Testis (tissue), 3 donors: Measurements from ENCODE around the gene KLHL29. TPM values are rescaled to one million over a fixed set of nuclear protein-coding genes. Genes with fewer than 3 reads are reported as not detected.

ENCODE experiments used
- DNase-seq: peaks from one replicate; pipeline ENCODE4 v3.0.0-alpha.2; 2019
- H3K27ac ChIP-seq, 2 donors: fragments of 200-600 bp; sonication (generic); one replicate each; pipeline ENCODE4 v1.5.1; 2019
- H3K27me3 ChIP-seq: fragments of 200-600 bp; sonication (generic); one replicate; pipeline ENCODE4 v1.5.1; 2019
- H3K36me3 ChIP-seq: fragments of 200-600 bp; sonication (generic); one replicate; pipeline ENCODE4 v1.5.1; 2017; ENCODE audit warnings: low read depth; ENCODE audit errors: missing control alignments
- H3K4me1 ChIP-seq: fragments of 200-600 bp; sonication (generic); one replicate; pipeline ENCODE4 v1.5.1; 2019
- H3K4me3 ChIP-seq, 2 donors: fragments of 200-600 bp; sonication (generic); one replicate each; pipeline ENCODE4 v1.5.1; 2017 to 2019
- H3K9me3 ChIP-seq: fragments of 200-600 bp; sonication (generic); one replicate; pipeline ENCODE4 v1.5.1; 2017
- POLR2A ChIP-seq: fragments of 450-650 bp; IDR thresholded peaks from one replicate; pipeline ENCODE4 v1.6.1; 2017; ENCODE audit warnings: antibody characterized with exemption, mild to moderate bottlenecking, moderate library complexity
- WGBS, 2 donors: methylation state at CpG; one replicate each; pipeline ENCODE4 v1.1.5; 2018; 5-methylcytosine and 5-hydroxymethylcytosine counted together
- intact Hi-C: fragments of 100-400 bp; cut with DNase I; formaldehyde crosslinking; loops from one replicate; pipeline ENCODE4 v1.15.1; 2023; ENCODE audit warnings: low total_unique reads
- polyA plus RNA-seq: library from polyadenylated mRNA; stranded (reverse); fragments of 350-450 nt; fragmentation: Illumina TruSeq; extraction: RNeasy Lipid Tissue Mini Kit (QIAGEN cat#74804); gene quantifications from one replicate; pipeline ENCODE4 v1.2.3, GENCODE V29; 2014; ENCODE audit warnings: low read depth, low replicate concordance; ENCODE audit not compliant: insufficient read depth
- total RNA-seq, 2 donors: library from RNA; depleted of rRNA; stranded (reverse); fragments of >200 nt; gene quantifications; one replicate each; pipeline ENCODE4 v1.2.3, GENCODE V29; 2016
- TF ChIP-seq, protein P1 (sequence below), 3 experiments: fragments of 450-650 bp in 2 of 3; fragments of 200-600 bp in 1 of 3; sonication (generic) in 1 of 3; IDR thresholded peaks; one replicate each; pipeline ENCODE4 v1.5.1; 2016 to 2019; ENCODE audit warnings: antibody characterized with exemption in 3 of 3, mild to moderate bottlenecking in 2 of 3, moderate library complexity in 1 of 3

Gene KLHL29
- total and polyA plus RNA-seq, 3 donors from 2014 or later, result 3.3 to 10.9 (median 7.9) TPM

DNA sequence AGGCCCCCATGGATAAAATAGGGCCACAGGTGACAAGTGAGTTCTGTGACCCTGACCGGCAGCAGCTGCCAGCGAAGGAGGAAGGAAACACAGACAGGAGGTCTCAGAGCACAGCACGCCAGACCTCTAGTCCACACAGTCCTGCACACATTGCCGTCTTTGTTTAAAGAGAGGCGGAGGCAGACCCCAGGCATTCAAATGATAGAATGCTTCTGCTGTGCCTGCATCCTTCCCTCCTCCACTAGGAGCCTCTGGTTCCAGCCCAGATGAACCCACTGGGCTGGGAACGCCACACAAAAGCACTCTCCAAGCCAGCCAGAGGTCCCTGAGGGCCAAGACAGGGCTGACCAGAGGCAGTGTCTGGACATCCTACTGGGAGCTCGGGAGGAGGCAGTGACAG is 118.7 kb downstream of the KLHL29 start:
- TF ChIP-seq POLR2A, result no peak
- TF ChIP-seq, protein P1, sequence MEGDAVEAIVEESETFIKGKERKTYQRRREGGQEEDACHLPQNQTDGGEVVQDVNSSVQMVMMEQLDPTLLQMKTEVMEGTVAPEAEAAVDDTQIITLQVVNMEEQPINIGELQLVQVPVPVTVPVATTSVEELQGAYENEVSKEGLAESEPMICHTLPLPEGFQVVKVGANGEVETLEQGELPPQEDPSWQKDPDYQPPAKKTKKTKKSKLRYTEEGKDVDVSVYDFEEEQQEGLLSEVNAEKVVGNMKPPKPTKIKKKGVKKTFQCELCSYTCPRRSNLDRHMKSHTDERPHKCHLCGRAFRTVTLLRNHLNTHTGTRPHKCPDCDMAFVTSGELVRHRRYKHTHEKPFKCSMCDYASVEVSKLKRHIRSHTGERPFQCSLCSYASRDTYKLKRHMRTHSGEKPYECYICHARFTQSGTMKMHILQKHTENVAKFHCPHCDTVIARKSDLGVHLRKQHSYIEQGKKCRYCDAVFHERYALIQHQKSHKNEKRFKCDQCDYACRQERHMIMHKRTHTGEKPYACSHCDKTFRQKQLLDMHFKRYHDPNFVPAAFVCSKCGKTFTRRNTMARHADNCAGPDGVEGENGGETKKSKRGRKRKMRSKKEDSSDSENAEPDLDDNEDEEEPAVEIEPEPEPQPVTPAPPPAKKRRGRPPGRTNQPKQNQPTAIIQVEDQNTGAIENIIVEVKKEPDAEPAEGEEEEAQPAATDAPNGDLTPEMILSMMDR (IDR thresholded peaks at IDR 0.05), result no peak
- H3K27ac ChIP-seq, result peak overlapping the region; percentile 11 to 84
- peaks cover 38% of the 10 kb centered on the region for H3K4me1 ChIP-seq
- WGBS, 2 donors, result 61 to 89% methylated on average over 6 to 7 of the region's 7 CpGs
- DNase-seq, result peak; percentile 65
- H3K27me3 ChIP-seq, result no peaks in the 10 kb centered on the region
- H3K4me3 ChIP-seq, result no peak overlapping the region
- intact Hi-C loops, result no loop called here
- H3K9me3 ChIP-seq, result no peaks in the 10 kb centered on the region
- no peaks in the 10 kb centered on the region for H3K36me3 ChIP-seq

DNA sequence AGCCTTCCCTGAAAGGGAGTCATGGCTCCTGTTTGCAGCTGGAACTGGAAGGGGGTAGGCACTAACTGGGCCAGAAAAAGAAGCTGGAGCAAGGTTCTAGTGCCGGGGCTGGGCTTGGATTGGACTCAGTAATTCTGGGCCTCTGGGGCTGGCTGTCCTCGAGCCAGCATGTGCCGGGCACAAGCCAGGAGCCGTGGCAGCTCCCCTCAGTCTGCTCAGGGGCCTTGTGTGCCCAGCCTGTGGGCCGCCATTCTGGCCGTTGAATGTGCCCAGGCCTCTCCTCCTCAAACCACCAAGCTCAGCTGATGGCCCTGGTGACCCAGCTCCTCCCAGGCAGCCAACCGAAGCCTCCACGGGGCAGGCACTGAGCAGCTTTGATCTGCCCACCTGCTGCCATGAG is 119.6 kb downstream of the KLHL29 start:
- no peak for DNase-seq
- Histone ChIP-seq H3K27me3 (no peaks in the 10 kb centered on the region), H3K9me3 (no peaks in the 10 kb centered on the region), H3K4me1 (peaks cover 38% of the 10 kb centered on the region), H3K36me3 (no peaks in the 10 kb centered on the region), H3K4me3 (no peak overlapping the region), H3K27ac (peak overlapping the region; percentile 47 to 53)
- WGBS, 2 donors, result 86 to 90% methylated on average over 4 to 8 of the region's 8 CpGs
- intact Hi-C loops, result no loop called here
- TF ChIP-seq, protein P1 (IDR thresholded peaks at IDR 0.05), result no peak
- no peak for TF ChIP-seq POLR2A

DNA sequence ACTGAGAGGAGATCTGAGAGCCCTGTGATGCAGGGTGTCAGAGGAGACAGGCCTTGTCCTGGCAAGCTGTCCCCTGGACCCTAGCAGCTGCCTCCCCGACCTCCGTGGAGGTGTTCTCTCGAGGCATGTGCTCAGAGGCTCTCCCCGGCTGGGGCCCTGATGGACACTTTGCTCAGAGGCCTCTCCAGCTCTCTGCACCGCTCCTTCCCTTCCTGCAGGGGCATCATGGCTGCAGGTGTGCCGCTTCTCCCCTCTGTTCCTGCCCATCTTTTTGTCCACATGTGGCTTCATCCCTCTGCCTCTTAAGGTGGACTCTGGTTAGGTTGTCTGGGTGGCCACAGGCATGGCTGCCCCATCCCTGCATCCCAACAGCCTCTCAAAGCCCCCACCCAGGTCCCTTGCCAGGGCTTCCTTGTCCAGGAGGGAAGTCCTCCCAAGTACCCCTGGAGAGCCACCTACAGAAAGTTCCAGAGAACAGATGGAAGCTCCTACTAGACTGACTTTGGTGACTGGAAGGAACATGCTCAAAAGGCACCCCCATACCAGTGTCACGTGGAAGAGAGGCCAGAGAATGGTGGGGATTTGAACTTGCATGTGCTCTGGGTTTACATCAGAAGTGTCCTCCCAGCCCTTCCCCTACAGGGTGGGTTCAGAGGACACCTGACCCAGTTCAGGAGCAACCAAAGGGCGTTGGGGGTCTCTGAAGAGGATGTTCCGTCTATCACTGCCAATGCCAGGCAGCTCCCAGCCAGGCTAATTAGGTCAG is 120.4 kb downstream of the KLHL29 start:
- H3K9me3 ChIP-seq, result no peaks in the 10 kb centered on the region
- WGBS, 2 donors, result 89 to 100% methylated on average over 1 to 9 of the region's 9 CpGs
- no peaks in the 10 kb centered on the region for H3K27me3 ChIP-seq
- no peak overlapping the region for H3K27ac ChIP-seq
- no peaks in the 10 kb centered on the region for H3K36me3 ChIP-seq
- intact Hi-C loops, result no loop called here
- H3K4me3 ChIP-seq, result no peak overlapping the region
- TF ChIP-seq, protein P1 (IDR thresholded peaks at IDR 0.05), result no peak
- no peak for TF ChIP-seq POLR2A
- H3K4me1 ChIP-seq, result peaks cover 38% of the 10 kb centered on the region
- DNase-seq, result no peak

DNA sequence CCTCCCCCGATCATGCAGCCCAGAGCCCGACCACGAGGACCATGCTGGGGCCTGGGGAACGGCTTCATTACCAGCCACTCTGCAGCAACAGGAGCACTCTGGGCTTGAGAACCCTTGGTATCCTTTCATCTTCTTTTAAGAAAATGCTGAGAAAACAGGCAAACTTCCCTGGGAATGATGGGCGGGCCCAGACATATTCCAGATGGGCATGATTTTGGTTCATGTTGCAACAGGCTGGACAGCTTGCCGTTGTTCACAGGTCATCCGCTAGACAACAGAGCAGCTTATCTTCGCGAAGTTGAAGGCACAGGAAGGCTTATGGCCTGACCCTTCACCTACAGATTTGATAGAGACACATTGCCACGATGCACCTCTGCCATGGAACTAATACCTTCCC is 121.0 kb downstream of the KLHL29 start:
- Histone ChIP-seq H3K4me3 (no peak overlapping the region), H3K36me3 (no peaks in the 10 kb centered on the region), H3K27me3 (no peaks in the 10 kb centered on the region), H3K27ac (no peak overlapping the region), H3K9me3 (no peaks in the 10 kb centered on the region), H3K4me1 (peaks cover 37% of the 10 kb centered on the region)
- no peak for TF ChIP-seq POLR2A
- TF ChIP-seq, protein P1 (IDR thresholded peaks at IDR 0.05), result no peak
- intact Hi-C loops, result no loop called here
- 87 to 91% methylated on average over 4 to 10 of the region's 10 CpGs for WGBS, 2 donors
- no peak for DNase-seq
